GM18519 (cell line): ENCODE results near the gene C20orf204.
"Not testable (repeated sequence)": the region's sequence is repeated elsewhere in the genome, so short reads cannot be mapped to it uniquely, and the experiment has no call there.

ENCODE experiments used
- ATAC-seq: cut with Tn5 transposase; IDR thresholded peaks from one replicate; pipeline ENCODE4 v1.9.1; 2021; ENCODE audit warnings: mild to moderate bottlenecking, moderate library complexity; ENCODE audit not compliant: unreplicated experiment, low FRiP score

Gene C20orf204, protein sequence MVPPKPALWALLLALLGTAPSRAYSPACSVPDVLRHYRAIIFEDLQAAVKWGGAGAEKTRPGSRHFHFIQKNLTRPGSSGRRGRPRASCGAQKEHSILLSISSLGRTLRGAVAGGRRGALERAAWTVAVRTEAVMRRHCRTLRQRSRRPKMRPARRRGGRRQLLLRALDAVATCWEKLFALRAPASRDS

GRCh38 chr20:64035933-64036345, at the start of gene C20orf204:
Gene C20orf204, plus strand, starts transcription at chr20:64036182. Its CDS starts 142 bp downstream, at chr20:64036324.
- ATAC-seq: no peak

DNA sequence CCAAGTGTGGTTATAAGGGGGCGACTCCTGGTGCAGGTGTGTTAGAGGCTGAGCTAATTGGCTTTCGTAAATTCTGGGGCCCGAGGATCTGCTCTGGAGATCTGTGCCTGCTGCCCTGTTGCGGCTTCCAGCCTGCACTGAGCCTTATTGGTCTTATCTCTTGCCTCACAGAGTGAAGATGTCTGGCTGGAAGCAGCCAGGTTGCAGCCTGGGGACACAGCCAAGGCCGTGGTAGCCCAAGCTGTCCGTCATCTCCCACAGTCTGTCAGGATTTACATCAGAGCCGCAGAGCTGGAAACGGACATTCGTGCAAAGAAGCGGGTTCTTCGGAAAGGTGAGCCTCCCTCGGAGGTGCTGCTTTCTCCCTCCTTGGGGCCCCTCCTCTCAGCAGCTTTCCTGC, 35.1 kb upstream of the C20orf204 start:
- no peak for ATAC-seq

GRCh38 chr20:64001607-64002011, 34.4 kb upstream of the C20orf204 start:
- ATAC-seq: no peak

DNA sequence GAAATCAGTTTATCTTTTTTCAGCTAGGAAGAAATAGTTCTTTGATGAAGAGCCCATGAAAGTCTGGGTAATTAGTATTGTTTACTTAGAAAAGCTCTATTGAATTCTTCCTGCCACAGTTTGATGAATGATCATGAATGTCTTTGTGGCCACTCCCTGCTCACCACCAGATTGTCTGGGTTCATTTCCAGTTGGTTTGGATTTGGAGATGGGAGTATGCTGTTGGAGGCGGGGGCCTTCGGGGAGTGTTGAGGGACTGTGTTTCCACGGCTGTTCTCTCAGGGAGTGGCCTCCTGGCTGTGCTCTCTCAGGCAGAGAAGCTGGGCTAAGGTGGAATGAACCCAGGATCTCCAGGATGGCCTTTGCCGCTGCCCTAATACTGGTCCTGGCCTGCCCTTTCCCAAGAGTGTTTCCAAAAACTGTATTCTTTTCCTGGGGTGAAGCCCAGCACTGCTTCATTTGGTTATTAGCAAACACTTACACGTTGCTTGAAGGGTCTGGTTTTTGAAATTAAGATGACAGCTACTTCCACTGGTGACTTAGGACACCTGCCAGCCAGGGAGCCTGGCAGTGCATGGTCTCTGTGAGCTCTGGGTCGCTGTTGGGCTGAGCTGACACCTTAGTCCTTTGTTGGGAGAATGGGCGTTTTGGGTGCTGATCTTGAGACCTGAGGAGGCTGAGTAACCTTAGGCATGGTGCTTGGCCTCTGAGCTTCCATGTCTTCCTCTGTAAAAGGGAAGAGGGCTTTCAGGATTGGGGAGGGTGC, 31.8 kb upstream of the C20orf204 start:
- ATAC-seq: no peak

- ATAC-seq: no peak
Measured at GRCh38 chr20:64005394-64005793, 30.6 kb upstream of the C20orf204 start.

- ATAC-seq: no peak
Measured at GRCh38 chr20:64006490-64006889, 29.5 kb upstream of the C20orf204 start.

GRCh38 chr20:64006902-64007301, 29.1 kb upstream of the C20orf204 start:
- no peak for ATAC-seq

GRCh38 chr20:64009811-64010387, 26.1 kb upstream of the C20orf204 start:
- ATAC-seq: no peak

- no peak for ATAC-seq
Measured at GRCh38 chr20:64010711-64011237, 25.2 kb upstream of the C20orf204 start.

- no peak for ATAC-seq
Measured at GRCh38 chr20:64011366-64011779, 24.6 kb upstream of the C20orf204 start.

DNA sequence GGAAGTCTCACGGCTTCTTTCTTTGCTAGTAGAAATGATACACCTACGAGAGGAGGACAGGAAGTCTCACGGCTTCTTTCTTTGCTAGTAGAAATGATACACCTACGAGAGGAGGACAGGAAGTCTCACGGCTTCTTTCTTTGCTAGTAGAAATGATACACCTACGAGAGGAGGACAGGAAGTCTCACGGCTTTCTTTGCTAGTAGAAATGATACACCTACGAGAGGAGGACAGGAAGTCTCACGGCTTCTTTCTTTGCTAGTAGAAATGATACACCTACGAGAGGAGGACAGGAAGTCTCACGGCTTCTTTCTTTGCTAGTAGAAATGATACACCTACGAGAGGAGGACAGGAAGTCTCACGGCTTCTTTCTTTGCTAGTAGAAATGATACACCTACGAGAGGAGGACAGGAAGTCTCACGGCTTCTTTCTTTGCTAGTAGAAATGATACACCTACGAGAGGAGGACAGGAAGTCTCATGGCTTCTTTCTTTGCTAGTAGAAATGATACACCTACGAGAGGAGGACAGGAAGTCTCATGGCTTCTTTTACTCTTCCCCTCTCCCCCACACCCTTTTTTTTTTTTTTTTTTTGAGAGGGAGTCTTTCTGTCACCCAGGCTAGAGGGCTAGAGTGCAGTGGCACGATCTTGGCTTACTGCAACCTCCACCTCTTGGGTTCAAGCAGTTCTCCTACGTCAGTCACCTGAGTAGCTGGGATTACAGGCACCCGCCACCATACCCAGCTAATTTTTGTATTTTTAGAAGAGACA, 23.4 kb upstream of the C20orf204 start:
- not testable (repeated sequence) for ATAC-seq

DNA sequence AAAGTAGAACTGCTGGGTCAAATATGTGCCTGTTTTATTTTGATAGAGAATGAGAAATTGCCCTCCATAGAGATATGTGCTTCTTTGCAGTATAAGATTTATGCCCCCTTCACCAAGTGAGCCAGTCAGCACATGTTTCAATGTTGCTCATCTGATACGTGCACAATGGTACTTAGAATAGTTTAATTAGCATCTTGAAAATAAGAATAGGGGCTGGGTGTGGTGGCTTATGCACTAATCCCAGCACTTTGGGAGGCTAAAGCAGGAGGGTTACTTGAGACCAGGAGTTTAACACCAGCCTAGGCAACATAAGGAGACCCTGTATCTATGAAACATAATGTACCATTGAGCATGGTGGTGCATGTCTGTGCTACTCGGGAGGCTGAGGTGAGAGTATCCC, 20.3 kb upstream of the C20orf204 start:
- ATAC-seq: no peak

DNA sequence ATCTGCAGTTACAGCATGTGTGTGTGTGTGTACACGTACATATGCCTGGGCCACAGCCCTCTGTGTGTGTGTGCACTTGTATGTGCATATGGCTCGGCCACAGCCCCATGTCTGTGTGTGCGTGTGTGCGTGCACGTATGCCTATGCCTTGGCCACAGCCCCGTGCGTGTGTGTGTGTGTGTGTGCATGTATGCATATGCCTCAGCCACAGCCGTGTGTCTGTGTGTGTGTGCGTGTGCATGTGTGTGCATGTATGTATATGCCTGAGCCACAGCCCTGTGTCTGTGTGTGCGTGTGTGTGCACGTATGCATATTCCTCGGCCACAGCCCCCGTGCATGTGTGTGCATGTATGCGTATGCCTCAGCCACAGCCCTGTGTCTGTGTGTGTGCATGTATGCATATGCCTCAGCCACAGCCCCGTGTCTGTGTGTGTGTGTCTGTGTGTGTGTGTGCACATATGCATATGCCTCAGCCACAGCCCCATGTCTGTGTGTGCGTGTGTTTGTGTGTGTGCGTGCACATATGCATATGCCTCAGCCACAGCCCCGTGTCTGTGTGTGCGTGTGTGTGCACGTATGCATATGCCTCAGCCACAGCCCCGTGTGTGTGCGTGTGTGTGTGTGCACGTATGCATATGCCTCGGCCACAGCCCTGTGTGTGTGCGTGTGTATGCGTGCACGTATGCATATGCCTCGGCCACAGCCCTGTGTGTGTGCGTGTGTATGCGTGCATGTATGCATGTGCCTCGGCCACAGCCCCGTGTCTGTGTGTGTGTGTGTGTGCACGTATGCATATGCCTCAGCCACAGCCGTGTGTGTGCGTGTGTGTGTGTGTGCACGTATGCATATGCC, 14.6 kb upstream of the C20orf204 start:
- no peak for ATAC-seq

GRCh38 chr20:64022671-64023360, 13.2 kb upstream of the C20orf204 start:
- no peak for ATAC-seq

DNA sequence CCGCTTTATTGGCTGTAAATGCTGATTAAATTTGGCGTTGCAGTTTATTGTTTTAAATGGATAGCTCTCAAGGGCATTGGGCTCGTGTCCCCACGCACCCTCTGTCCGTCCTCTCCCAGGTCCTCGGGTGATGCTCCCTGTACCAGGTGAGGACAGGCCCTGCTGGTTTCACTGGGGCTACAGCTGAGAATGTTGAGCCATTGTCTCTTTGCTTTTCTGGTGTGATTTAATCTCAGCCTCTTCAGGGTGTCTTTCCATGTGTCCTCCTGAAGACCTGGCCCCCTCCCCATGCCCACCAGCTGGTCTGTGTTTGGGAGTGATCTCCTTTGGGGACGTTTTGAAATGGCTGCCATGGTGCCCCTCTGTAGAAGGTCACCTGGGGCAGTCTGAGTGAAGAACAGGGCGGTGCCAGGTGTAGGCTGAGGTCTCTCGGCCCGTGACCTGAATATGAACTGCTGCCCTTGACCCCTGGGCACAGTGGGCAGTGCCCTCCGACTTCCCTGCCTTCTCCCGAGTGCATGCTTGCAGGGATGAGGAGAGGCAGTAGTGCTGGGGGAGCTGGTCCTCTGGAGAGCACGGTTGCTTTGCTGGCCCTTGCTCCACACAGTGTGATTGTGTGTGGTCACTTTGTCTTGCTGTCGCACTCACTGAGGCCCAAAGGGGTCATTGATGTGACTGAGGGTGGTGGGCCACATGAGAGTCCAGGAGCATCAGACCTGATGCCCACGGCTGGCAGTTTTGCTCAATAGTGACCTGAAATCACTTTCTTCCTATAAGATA, 12.4 kb upstream of the C20orf204 start:
- no peak for ATAC-seq

GRCh38 chr20:64024141-64024990, 11.6 kb upstream of the C20orf204 start:
- no peak for ATAC-seq

- ATAC-seq: no peak
Measured at GRCh38 chr20:64025101-64025825, 10.7 kb upstream of the C20orf204 start.
